DND-41 (cell line): ENCODE results near the gene CLOCK.

ENCODE experiments used
- ATAC-seq: fragments of 200-7000 bp; cut with Tn5 transposase; 3 replicates; pipeline ENCODE4 v1.9.1; 2021; ENCODE audit warnings: low read depth; ENCODE audit not compliant: insufficient read depth
- DNase-seq: peaks from one replicate; pipeline ENCODE4 v3.0.0-alpha.2; 2020
- H2AFZ ChIP-seq: 2 replicates; pipeline ENCODE4 v1.6.0; 2012; ENCODE audit warnings: low read depth, low read length
- H3K27ac ChIP-seq: 2 replicates; pipeline ENCODE4 v1.5.1; 2012; ENCODE audit warnings: low read length, inconsistent platforms
- H3K27me3 ChIP-seq: fragments of 200-600 bp; sonication (generic); 2 replicates; pipeline ENCODE4 v1.6.0; 2012; ENCODE audit warnings: low read length, mild to moderate bottlenecking, inconsistent platforms; ENCODE audit not compliant: insufficient read depth, poor library complexity
- H3K36me3 ChIP-seq: 2 replicates; pipeline ENCODE4 v1.5.1; 2012; ENCODE audit warnings: low read length, inconsistent platforms; ENCODE audit not compliant: insufficient read depth
- H3K4me1 ChIP-seq: 2 replicates; pipeline ENCODE4 v1.5.1; 2012; ENCODE audit warnings: mild to moderate bottlenecking, low read length; ENCODE audit not compliant: insufficient read depth
- H3K4me2 ChIP-seq: 2 replicates; pipeline ENCODE4 v1.6.0; 2012; ENCODE audit warnings: mild to moderate bottlenecking, moderate library complexity, low read length, inconsistent platforms; ENCODE audit not compliant: insufficient read depth
- H3K4me3 ChIP-seq, 2 experiments: fragments of 200-600 bp in 1 of 2; shearing (Covaris generic) in 1 of 2; 2 replicates each; pipeline ENCODE4 v1.5.1; 2012 to 2016; ENCODE audit warnings: inconsistent platforms in 2 of 2, low read length in 2 of 2, mild to moderate bottlenecking in 2 of 2, low read depth in 1 of 2, moderate library complexity in 1 of 2
- H3K79me2 ChIP-seq: 2 replicates; pipeline ENCODE4 v1.6.0; 2012; ENCODE audit warnings: low read length, inconsistent platforms; ENCODE audit not compliant: insufficient read depth
- H3K9ac ChIP-seq: 2 replicates; pipeline ENCODE4 v1.6.0; 2012; ENCODE audit warnings: low read depth, mild to moderate bottlenecking, inconsistent platforms, low read length, moderate library complexity
- H3K9me3 ChIP-seq: 2 replicates; pipeline ENCODE4 v1.5.1; 2012; ENCODE audit warnings: low read length, moderate library complexity, mild to moderate bottlenecking, inconsistent platforms; ENCODE audit not compliant: insufficient read depth, severe bottlenecking
- H4K20me1 ChIP-seq: 2 replicates; pipeline ENCODE4 v1.6.0; 2012; ENCODE audit warnings: low read length; ENCODE audit not compliant: insufficient read depth
- CTCF ChIP-seq: IDR thresholded peaks from 2 replicates; pipeline ENCODE4 v1.5.1; 2012; ENCODE audit warnings: borderline replicate concordance, low read length, moderate library complexity, mild to moderate bottlenecking; ENCODE audit not compliant: poor library complexity, severe bottlenecking; ENCODE audit errors: extremely low read depth
- EZH2 ChIP-seq: IDR thresholded peaks from 3 replicates; pipeline ENCODE4 v1.6.1; 2012; ENCODE audit warnings: borderline replicate concordance, low read depth, mild to moderate bottlenecking, moderate library complexity, low read length, inconsistent platforms; ENCODE audit not compliant: severe bottlenecking

Gene CLOCK

GRCh38 chr4:55450566-55450965 is 96.1 kb downstream of the CLOCK start:
- DNase-seq (no peak), ATAC-seq (no peak)
- H2AFZ ChIP-seq: no peak overlapping the region
- peaks cover 8% of the 10 kb centered on the region for H3K4me1 ChIP-seq
- H3K79me2 ChIP-seq: no peaks in the 10 kb centered on the region
- H3K36me3 ChIP-seq: peaks cover 40% of the 10 kb centered on the region
- no peak overlapping the region for H3K4me2 ChIP-seq
- H3K27me3 ChIP-seq: no peaks in the 10 kb centered on the region
- TF ChIP-seq EZH2 (no peak), CTCF (no peak)
- no peak overlapping the region for H3K27ac ChIP-seq
- no peak overlapping the region for H3K4me3 ChIP-seq
- H3K9me3 ChIP-seq: no peaks in the 10 kb centered on the region
- H3K9ac ChIP-seq: no peak overlapping the region
- H4K20me1 ChIP-seq: no peaks in the 10 kb centered on the region

- Histone ChIP-seq H3K36me3 (peaks cover 42% of the 10 kb centered on the region), H3K4me1 (peaks cover 8% of the 10 kb centered on the region), H3K4me2 (no peak overlapping the region), H3K27ac (peak overlapping the region; percentile 28; the same call in 1 of the 2 replicates), H3K79me2 (no peaks in the 10 kb centered on the region), H3K9ac (no peak overlapping the region), H3K9me3 (no peaks in the 10 kb centered on the region), H4K20me1 (no peaks in the 10 kb centered on the region), H3K4me3 (no peak overlapping the region), H2AFZ (no peak overlapping the region), H3K27me3 (no peaks in the 10 kb centered on the region)
- DNase-seq: no peak
- ATAC-seq: no peak
- no peak for TF ChIP-seq CTCF
- no peak for TF ChIP-seq EZH2
Measured at GRCh38 chr4:55447831-55448230, 98.9 kb downstream of the CLOCK start.

- Histone ChIP-seq H2AFZ (no peak overlapping the region), H4K20me1 (no peaks in the 10 kb centered on the region), H3K27me3 (no peaks in the 10 kb centered on the region), H3K4me2 (no peak overlapping the region), H3K36me3 (peaks cover 46% of the 10 kb centered on the region), H3K9me3 (no peaks in the 10 kb centered on the region), H3K79me2 (no peaks in the 10 kb centered on the region), H3K4me3 (no peak overlapping the region), H3K4me1 (peaks cover 8% of the 10 kb centered on the region), H3K27ac (no peak overlapping the region), H3K9ac (no peak overlapping the region)
- TF ChIP-seq CTCF (no peak), EZH2 (no peak)
- ATAC-seq (peak; percentile 66; the same call in 1 of the 3 replicates), DNase-seq (no peak)
Measured at GRCh38 chr4:55447108-55447708, 99.5 kb downstream of the CLOCK start.

- no peaks in the 10 kb centered on the region for H4K20me1 ChIP-seq
- H3K27ac ChIP-seq: no peak overlapping the region
- H3K4me2 ChIP-seq: no peak overlapping the region
Measured at GRCh38 chr4:55446578-55446922, 100.2 kb downstream of the CLOCK start.

More at GRCh38 chr4:55446578-55446922, 100.2 kb downstream of the CLOCK start:
- TF ChIP-seq CTCF: no peak
- no peak for TF ChIP-seq EZH2
- no peak overlapping the region for H2AFZ ChIP-seq
- H3K27me3 ChIP-seq: no peaks in the 10 kb centered on the region
- DNase-seq: no peak
- no peak overlapping the region for H3K4me3 ChIP-seq
- no peaks in the 10 kb centered on the region for H3K9me3 ChIP-seq
- peaks cover 8% of the 10 kb centered on the region for H3K4me1 ChIP-seq
- no peaks in the 10 kb centered on the region for H3K79me2 ChIP-seq
- H3K36me3 ChIP-seq: peaks cover 46% of the 10 kb centered on the region
- ATAC-seq: no peak
- H3K9ac ChIP-seq: no peak overlapping the region
